GM13976 (cell line): ENCODE results near the gene SORBS2.

Source experiments
- DNase-seq: peaks from one replicate; pipeline ENCODE4 v3.0.0; 2012; ENCODE audit warnings: low spot score
- in situ Hi-C: fragments of 300-500 bp; cut with MboI; formaldehyde crosslinking; loops from one replicate; pipeline ENCODE4 v1.12.0; 2022; ENCODE audit warnings: low sequenced_read_pairs, mixed read lengths, inconsistent platforms; ENCODE audit not compliant: unreplicated experiment
- TF ChIP-seq, protein P1 (sequence below): IDR thresholded peaks from 2 replicates; pipeline ENCODE4 v1.5.1; 2012; ENCODE audit warnings: borderline replicate concordance, mild to moderate bottlenecking; ENCODE audit not compliant: insufficient read depth; ENCODE audit errors: extremely low read depth, missing control alignments, control extremely low read depth

The SORBS2 gene

DNA sequence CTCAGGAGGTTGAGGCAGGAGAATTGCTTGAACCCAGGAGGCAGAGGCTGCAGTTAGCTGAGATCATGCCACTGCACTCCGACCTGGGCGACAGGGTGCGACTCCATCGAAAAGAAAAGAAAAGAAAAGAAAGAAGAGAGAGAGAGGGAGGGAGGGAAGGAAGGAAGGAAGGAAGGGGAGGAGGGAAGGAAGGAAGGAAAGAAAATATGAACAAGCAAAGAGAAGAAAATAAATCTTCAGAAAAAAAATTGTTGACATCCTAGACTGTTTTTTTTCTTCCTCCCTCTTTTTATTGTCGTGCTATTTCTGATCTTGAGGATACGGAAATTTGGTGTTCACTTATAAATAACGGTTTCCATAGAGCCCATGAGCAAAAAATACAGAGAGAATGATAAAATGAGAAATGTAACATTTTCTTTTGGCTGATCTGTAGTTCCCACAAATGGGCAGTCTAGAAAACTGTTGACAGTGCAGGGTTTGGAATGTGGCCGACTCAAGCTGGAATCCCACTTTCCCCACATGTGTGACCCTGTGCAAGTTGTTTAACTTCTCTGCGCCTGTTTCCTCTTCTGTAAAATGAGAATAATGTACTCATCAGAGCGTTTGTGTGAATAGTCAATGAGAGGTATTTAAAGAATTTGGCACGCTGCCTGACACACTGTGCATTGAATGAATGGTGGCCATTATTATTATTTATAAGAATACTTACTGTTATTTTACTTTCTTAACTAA is 19.4 kb downstream of the SORBS2 start:
- DNase-seq = no peak

DNA sequence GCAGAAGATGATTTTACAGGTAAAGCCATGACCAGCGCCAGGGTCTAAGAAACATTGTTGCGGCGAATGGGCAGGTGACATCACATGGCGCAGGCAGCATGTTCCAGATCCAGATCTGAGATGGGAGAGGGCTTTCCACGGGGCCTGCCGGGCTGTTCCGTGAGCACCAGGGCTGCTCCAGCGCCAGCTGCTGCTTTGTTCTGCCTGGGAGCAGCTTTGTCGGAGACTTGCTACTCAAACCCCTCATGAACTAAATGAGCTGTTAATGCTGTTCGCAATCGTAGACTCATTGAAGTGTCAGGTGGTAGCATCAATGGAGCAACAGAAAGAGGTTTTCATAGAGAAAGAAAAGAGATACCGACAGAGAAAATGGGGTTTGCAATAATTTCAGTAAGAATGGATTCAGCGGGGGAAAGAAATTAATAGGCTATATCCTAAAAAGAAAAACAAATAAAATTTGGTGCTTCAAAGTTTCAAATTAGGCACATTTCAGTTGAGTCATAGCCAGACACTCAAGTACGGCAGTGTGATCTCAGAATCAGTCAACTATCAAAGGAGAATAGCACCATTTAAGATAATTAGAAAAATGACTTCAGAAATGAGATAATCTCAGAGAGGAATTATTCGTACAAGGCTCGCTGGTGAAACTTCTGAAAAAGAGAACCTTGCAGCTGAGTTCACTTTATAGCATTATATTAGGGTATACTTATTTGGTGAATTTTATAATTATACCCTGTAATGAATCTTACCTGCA is 23.9 kb downstream of the SORBS2 start:
- no peak for DNase-seq
- TF ChIP-seq, protein P1, sequence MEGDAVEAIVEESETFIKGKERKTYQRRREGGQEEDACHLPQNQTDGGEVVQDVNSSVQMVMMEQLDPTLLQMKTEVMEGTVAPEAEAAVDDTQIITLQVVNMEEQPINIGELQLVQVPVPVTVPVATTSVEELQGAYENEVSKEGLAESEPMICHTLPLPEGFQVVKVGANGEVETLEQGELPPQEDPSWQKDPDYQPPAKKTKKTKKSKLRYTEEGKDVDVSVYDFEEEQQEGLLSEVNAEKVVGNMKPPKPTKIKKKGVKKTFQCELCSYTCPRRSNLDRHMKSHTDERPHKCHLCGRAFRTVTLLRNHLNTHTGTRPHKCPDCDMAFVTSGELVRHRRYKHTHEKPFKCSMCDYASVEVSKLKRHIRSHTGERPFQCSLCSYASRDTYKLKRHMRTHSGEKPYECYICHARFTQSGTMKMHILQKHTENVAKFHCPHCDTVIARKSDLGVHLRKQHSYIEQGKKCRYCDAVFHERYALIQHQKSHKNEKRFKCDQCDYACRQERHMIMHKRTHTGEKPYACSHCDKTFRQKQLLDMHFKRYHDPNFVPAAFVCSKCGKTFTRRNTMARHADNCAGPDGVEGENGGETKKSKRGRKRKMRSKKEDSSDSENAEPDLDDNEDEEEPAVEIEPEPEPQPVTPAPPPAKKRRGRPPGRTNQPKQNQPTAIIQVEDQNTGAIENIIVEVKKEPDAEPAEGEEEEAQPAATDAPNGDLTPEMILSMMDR = no peak
- in situ Hi-C loops = no loop called here

More for the DNA sequence above, 19.4 kb downstream of the SORBS2 start:
- in situ Hi-C loops = no loop called here
- TF ChIP-seq, protein P1 = no peak

DNA sequence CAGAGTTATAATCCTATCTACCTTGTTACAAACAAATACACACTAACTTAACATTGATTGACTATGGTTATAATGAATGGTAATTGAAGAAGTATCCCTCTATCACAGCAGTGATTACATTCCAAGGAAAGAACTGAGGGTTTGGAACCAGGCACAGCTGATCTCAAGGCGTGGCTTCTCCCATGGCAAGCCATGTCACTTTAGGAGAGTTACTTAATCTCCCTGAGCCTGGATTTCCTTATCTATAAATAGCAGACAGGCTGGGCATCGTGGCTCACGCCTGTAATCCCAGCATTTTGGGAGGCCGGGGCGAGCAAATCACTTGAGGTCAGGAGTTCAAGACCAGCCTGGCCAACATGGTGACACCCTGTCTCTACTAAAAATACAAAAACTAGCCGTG is 25.6 kb downstream of the SORBS2 start:
- in situ Hi-C loops = no loop called here
- TF ChIP-seq, protein P1 = no peak
- no peak for DNase-seq

DNA sequence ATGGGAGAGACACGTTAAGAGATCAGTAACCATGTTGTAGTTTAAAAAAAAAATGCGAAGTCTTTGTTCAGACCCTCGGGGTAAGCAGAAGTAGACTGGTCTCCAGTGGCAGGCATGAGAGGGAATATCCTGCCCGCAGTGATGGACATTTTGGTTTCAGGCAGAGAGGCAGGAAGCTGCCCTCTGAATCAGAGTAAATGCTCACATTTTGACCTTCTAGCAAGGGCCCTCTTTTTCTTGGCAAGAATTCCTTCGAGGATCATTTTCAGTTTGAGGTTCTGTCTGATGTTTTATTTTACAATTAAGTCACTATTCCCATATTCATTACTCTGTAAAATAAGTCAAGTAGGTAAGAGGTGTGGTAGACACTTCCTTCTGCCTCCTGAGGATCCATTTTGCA is 28.4 kb downstream of the SORBS2 start:
- TF ChIP-seq, protein P1 = no peak
- in situ Hi-C loops = no loop called here
- DNase-seq = no peak

DNA sequence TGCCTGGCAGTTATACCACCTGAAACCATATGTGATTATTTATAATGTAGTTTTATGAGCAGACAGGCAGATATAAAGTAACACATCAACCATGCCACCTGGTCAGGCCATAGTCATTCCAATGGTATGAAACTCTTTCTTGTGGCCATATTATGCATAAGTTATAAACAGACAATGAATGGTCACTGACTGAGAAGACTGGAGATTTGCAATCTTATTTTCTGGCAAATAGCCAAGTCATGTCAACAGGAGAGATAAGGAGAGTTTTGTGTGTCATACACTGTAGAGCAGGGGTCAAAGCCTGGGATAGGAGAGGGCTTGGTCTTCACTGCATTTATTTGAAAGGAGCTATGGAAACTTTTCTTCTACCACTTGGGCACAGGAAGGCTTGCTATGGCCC is 29.5 kb downstream of the SORBS2 start:
- in situ Hi-C loops = no loop called here
- TF ChIP-seq, protein P1 = no peak
- DNase-seq = no peak

DNA sequence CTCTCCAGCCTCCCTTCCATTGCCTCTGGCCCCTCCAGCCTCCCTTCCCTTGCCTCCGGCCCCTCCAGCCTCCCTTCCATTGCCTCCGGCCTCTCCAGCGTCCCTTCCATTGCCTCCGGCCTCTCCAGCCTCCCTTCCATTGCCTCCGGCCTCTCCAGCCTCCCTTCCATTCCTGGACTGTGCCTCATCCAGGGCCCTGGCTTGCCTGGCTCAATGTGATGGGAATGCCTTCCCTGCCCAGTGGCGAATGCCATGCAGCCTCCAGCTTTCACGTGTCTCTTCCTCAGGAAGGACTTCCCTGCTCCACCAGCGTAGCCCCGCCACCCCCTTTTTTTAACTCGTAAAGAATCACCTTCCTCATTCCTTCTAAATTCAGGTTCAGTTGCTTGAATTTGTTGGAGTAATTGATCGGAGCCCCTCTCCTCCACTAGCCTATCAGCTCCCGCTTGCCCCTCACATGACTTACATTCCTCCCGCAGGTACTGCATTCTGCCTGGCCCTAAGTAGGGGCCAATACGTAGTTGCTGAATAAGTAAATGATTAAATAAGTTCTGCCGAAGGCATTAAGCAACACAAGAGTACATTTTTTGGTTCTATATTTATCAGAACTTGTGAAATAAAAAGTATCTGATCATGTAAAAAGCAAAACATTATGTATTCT is 30.3 kb downstream of the SORBS2 start:
- no peak for DNase-seq
- in situ Hi-C loops = no loop called here
- TF ChIP-seq, protein P1 = no peak
